EL (cell line): ENCODE data around the gene CPN1.
"Not testable (repeated sequence)": the region's sequence is repeated elsewhere in the genome, so short reads cannot be mapped to it uniquely, and the experiment has no call there.

Source experiments
- DNase-seq: peaks from one replicate; pipeline ENCODE4 v3.0.0-alpha.2; 2016

CPN1 gene

GRCh38 chr10:100081075-100082001 is at the start of gene CPN1:
CPN1 (minus strand) TSS chr10:100081869; CDS start chr10:100081625, 244 bp downstream.
- DNase-seq, result no peak

- no peak for DNase-seq
Measured at GRCh38 chr10:100130831-100131230, 49.2 kb upstream of the CPN1 start.

GRCh38 chr10:100129424-100129823 is 47.8 kb upstream of the CPN1 start:
- no peak for DNase-seq

GRCh38 chr10:100128951-100129350 is 47.3 kb upstream of the CPN1 start:
- no peak for DNase-seq

GRCh38 chr10:100125335-100125734 is 43.7 kb upstream of the CPN1 start:
- not testable (repeated sequence) for DNase-seq

- DNase-seq, result no peak
Measured at GRCh38 chr10:100124097-100124496, 42.4 kb upstream of the CPN1 start.

GRCh38 chr10:100122780-100123179 is 41.1 kb upstream of the CPN1 start:
- no peak for DNase-seq

GRCh38 chr10:100120550-100120949 is 38.9 kb upstream of the CPN1 start:
- DNase-seq, result no peak

GRCh38 chr10:100119726-100120125 is 38.1 kb upstream of the CPN1 start:
- no peak for DNase-seq

GRCh38 chr10:100114976-100115770 is 33.5 kb upstream of the CPN1 start:
- no peak for DNase-seq

- no peak for DNase-seq
Measured at GRCh38 chr10:100114460-100114859, 32.8 kb upstream of the CPN1 start.

- no peak for DNase-seq
Measured at GRCh38 chr10:100109670-100110069, 28.0 kb upstream of the CPN1 start.

GRCh38 chr10:100106865-100107264 is 25.2 kb upstream of the CPN1 start:
- no peak for DNase-seq

GRCh38 chr10:100104300-100104699 is 22.6 kb upstream of the CPN1 start:
- DNase-seq, result no peak

- DNase-seq, result peak; percentile 13
Measured at GRCh38 chr10:100103581-100103980, 21.9 kb upstream of the CPN1 start.

- DNase-seq, result peak; percentile 39
Measured at GRCh38 chr10:100101192-100102076, 19.8 kb upstream of the CPN1 start.

- peak; percentile 41 for DNase-seq
Measured at GRCh38 chr10:100100651-100101184, 19.0 kb upstream of the CPN1 start.

- no peak for DNase-seq
Measured at GRCh38 chr10:100089241-100089640, 7.6 kb upstream of the CPN1 start.

- DNase-seq, result not testable (repeated sequence)
Measured at GRCh38 chr10:100086708-100087107, 5.0 kb upstream of the CPN1 start.

- no peak for DNase-seq
Measured at GRCh38 chr10:100085596-100085995, 3.9 kb upstream of the CPN1 start.

GRCh38 chr10:100083623-100084022 is 2.0 kb upstream of the CPN1 start:
- no peak for DNase-seq

- DNase-seq, result not testable (repeated sequence)
Measured at GRCh38 chr10:100082276-100082675, 607 bp upstream of the CPN1 start.
